ENCODE measurements around the gene RNPEPL1.
A peak's percentile ranks its signal among the peaks of the same experiment; 100 is the strongest.
"Not testable (repeated sequence)": the region's sequence is repeated elsewhere in the genome, so short reads cannot be mapped to it uniquely, and the experiment has no call there.

RNPEPL1 gene

GRCh38 chr2:240605867-240606743 lies 37.8 kb downstream of the RNPEPL1 start:
- no peak for DNase-seq

DNA sequence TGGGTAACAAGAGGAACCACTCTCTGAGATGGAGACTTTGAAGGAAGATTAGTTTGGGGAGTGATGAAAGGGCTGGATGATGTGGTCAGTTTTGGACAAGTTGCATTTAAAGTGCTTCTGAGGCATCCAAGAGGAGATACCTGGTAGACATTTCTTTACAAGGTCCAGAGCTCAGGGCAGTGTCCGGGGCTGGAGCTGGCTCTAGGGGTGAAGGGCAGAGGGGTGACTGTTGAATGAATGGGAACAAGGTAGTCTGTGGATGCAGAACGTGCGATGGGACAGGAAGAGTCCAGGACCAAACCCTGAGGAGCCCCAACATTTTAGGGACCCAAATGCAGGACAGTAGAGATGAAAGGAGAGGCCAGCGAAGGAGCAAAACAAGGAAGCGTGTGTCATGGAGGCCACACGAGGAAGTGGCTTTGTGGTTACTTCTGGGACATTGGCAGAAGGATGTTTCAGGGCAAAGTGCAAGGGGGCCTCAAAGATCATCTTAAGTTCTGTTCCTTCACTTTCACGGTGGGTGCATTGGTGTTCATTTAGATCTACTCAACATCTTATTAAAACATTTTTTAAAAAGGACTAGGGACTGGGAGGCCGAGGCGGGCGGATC lies 43.4 kb downstream of the RNPEPL1 start:
- no peak for DNase-seq

DNA sequence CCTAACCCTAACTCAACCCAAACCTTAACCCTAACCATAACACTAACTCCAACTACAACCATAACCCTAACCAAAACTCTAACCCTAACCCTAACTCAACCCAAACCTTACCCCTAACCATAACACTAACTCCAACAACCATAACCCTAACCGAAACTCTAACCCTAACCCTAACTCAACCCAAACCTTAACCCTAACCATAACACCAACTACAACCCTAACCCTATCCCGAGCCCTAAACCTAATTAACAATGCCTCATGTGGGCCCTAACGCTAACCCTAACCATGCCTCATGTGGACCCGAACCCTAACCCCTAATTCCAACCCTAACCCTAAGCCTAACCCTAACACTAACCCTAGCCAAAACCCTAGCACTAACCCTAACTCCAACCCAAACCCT lies 45.5 kb downstream of the RNPEPL1 start:
- no peak for DNase-seq

DNA sequence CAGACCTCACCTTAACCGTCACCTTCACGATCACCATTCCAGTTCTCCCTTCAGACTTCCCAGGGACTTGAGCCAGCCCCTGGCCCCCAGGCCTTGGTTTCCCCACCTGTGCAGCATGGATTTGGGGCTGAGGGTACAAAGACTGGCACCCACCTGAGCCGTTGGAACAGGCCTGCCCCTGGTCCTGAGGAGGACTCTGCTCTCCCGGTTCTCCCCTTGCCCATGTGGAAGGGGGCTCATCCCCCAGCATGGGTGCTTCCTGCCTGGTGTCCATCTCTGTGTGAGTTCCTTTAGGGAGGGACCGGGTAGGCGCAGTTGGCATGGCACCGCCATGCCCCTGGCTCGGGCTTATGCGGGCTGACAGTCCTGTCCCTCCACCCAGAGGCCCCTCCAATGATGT lies 46.1 kb downstream of the RNPEPL1 start:
- DNase-seq = no peak

DNA sequence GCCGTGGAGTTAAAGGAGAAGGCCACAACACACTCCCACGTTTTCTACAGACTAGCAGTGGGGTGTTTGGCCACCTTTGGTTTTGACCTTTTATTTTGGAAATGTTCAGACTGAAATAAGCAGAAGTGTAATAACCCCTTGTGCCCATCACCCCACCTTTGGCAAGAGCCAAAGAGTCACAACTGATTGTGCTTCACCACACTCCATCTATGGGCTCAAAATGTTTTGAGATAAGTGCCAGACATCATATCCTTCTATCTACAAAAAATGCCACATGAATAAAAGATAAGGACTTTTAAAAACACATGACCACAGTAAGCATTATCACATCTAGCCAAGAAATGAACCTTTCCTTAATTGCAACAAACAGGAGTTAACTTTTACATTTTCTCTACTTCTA lies 47.1 kb downstream of the RNPEPL1 start:
- DNase-seq = no peak

DNA sequence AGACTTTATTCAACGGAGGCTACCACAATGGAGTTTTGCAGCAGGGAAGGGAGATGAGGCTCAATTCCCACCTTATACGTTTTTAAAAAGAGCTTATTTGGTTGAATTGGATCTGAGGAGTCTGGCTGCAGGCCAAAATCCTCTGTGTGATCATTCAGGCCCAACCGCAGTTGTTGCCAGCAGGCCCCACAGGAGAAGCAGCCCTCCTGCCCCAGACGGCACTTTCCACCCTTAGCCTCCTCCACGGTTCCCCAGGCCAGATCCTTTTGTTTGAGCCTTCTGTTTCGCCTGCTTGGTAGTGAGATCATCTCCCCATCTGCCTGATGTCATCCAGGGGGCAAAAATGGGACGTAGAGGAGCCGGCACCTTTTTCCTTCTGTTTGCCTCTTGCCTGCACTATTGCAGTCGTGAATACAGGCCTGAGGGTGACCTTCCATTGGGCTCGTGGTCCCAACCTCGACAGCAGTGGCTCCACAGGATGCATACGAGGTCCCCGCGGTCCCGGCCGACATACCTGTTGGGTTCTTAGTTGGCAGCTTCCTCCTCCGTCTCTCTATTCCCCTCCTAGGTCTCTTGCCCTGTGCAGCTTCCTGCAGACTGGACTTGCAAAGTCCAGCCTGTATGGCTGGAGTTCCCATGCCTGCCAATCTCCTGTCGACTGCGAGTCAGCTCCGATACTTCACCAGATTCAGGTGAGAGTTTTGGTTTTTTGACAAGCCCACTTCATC lies 47.7 kb downstream of the RNPEPL1 start:
- no peak for DNase-seq

GRCh38 chr2:240616860-240617666 lies 48.8 kb downstream of the RNPEPL1 start:
- DNase-seq = not testable (repeated sequence)

- DNase-seq = no peak
Measured at GRCh38 chr2:240618776-240619175, 50.5 kb downstream of the RNPEPL1 start.

- no peak for DNase-seq
Measured at GRCh38 chr2:240619506-240620148, 51.3 kb downstream of the RNPEPL1 start.

DNA sequence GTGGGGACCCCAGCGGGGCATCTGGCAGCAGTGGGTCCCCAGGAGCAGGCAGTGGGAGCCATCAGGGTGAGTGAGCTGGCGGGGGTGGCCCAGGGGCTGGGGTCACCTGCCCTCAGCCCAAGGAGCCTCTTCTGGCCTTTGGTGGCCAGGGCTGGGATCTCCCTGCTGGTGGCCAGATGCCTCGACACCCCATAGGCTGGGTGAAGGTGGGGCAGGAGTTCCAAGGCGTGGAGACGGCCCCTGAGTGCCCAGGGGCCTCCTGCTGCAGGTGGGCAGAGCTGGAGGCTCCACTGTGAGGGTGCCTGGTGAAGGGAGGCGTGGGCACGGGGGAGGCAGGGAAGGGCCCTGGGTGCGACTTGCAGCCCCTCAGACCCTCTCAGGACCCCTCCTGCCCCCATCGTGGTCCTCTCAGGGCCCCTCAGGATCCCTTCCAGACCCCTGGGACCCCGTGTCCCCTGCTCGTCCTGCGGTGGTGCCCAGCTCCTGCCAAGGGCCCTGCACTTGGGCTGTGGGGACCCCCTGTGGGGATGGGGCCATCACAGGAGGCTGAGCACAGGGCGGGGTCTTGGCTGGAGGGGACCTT lies 52.0 kb downstream of the RNPEPL1 start:
- no peak for DNase-seq

GRCh38 chr2:240620859-240621258 lies 52.6 kb downstream of the RNPEPL1 start:
- no peak for DNase-seq

- no peak for DNase-seq
Measured at GRCh38 chr2:240622060-240622411, 53.8 kb downstream of the RNPEPL1 start.

- DNase-seq = no peak
Measured at GRCh38 chr2:240622531-240623235, 54.4 kb downstream of the RNPEPL1 start.

GRCh38 chr2:240623531-240624010 lies 55.3 kb downstream of the RNPEPL1 start:
- no peak for DNase-seq

- no peak for DNase-seq
Measured at GRCh38 chr2:240624011-240624949, 56.0 kb downstream of the RNPEPL1 start.

GRCh38 chr2:240624950-240625621 lies 56.8 kb downstream of the RNPEPL1 start, which contains the start of gene GPR35:
GPR35 (plus strand) TSS chr2:240625480; CDS start chr2:240629953, 4,473 bp downstream.
- peak; percentile 85 for DNase-seq

- DNase-seq = no peak
Measured at GRCh38 chr2:240626531-240627300, 58.4 kb downstream of the RNPEPL1 start.

GRCh38 chr2:240627736-240628506 lies 59.6 kb downstream of the RNPEPL1 start:
- DNase-seq = no peak

All from EL (cell line).